NCI-H2171 treated with DMSO at 0.1 percent for 48 hours (cell line): ENCODE data around the gene COA3.

Source experiments
- DNase-seq: peaks from one replicate; lab custom pipeline; 2025; lab: John Stamatoyannopoulos, UW

Gene COA3

DNA sequence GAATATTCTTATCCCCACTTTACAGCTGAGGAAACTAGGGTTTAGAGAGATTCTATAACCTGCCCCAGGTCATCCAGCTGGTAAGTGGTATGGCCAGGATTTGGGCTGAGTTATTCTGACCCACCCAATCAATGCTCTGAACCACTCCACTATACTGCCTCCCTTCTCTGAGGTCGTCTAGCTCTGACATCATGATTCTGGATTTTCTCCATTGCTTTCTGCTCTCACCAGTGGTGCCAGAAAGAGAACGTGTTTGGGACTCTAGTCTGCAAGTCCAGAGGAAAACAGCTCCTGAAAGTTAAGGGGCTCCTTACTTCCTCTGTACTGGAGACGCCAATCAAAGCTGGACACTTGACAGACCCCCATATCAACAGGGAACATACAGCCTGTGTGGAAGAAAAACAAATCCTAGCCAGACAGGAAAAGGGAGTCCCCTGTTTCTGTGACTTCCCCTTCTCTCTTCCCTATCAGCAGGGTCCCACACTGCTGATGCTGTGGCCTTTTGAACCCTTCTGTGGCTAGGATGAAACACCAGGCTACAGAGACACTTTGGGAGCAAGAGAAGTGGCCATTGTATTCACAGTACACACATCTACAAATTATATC lies 47.7 kb downstream of the COA3 start:
- DNase-seq, result no peak

DNA sequence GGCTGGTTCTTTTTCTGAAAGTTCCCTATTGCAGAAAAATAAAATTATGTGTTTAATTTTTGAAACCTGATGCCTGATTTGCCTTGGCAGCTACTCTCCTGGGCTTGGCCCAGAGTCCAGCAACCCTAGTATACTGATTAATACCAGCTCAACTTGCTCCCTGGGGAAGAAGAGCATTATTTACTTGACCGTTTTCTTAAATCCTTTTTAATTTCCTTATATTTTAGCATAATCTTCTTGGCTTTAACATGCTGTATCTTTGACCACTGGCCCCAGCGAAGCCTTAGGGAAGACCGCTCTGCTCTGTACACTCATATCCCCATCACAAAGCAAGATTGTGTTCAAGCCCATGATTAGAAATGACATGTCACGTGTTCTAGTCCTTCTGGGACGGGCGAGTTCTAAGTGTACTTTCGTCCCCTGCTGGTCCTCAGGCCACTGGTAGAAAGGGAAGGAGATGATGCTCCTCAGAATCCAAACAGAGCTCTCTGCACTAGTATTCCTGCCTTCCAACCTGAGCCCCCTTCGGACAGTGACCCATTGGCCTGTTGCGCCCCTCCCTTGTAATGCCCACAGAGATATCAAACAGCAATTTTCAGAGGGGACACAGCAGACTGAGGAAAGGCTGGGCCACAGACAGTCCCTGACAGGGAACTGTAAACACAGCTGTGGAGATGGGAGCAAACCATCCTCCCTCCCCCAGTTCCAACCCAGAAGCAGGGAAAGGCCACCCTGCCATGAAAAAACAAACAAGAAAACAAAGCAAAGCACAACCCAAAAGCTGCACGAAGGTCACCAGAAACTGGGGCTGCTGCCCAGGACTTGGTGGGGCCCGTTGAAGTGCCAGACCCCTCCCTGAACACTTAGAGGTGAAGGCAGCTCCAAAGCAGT lies 49.4 kb downstream of the COA3 start:
- no peak for DNase-seq

GRCh38 chr17:42748202-42748907 lies 50.1 kb downstream of the COA3 start:
- no peak for DNase-seq
